ENCODE data around the gene MFSD6L.
"Not testable (repeated sequence)": the region's sequence is repeated elsewhere in the genome, so short reads cannot be mapped to it uniquely, and the experiment has no call there.

MFSD6L gene

DNA sequence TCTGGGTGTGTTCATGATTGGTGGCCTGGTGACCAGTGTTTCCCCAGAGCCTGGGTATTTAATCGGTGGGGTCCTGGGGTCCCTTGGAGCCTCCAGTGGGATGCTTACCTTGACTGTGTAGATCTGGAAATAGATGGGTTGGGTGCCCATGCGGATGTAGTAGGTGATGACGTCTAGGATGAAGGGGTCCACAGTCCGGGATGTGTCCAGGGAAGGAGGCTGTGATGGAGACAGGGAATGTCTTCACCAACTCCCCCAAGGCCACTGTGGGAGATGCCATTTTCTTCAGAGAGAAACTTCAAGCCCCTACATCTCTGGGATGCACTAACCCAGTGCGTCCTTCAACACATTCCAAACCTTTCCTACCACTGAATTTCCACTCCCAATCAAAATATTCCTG, 24.1 kb upstream of the MFSD6L start:
- no peak for DNase-seq

DNA sequence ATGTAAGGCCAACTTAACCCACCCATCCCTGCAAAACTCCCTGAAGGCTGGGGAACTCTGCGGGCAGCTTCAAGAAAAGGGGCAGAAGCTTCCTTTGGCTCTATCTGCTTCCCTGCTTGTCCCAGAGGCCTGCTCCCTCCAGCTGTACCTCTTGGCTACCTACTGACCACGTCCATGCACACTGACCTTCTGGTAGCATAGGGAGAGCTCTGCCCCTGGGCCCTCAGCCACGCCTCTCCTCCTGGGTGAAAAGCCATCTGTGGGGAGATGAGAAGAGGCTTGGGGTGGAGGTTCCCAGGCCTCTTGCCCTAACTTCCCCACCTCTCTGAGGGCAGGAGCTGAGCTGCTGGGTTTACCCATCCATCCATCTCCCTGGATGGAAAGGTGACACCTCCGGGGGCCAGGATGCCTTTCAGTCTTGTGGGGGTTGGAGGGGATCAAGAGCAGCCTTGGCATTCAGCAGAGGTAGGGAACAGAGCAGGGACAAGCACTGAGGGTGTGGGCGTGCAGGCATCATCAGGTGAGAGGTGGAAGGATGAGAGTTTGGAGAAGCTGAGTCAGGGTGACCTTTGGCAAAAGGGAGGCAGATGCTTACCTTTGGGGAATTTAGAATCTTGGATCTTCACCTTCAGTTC, 23.4 kb upstream of the MFSD6L start:
- DNase-seq: no peak

DNA sequence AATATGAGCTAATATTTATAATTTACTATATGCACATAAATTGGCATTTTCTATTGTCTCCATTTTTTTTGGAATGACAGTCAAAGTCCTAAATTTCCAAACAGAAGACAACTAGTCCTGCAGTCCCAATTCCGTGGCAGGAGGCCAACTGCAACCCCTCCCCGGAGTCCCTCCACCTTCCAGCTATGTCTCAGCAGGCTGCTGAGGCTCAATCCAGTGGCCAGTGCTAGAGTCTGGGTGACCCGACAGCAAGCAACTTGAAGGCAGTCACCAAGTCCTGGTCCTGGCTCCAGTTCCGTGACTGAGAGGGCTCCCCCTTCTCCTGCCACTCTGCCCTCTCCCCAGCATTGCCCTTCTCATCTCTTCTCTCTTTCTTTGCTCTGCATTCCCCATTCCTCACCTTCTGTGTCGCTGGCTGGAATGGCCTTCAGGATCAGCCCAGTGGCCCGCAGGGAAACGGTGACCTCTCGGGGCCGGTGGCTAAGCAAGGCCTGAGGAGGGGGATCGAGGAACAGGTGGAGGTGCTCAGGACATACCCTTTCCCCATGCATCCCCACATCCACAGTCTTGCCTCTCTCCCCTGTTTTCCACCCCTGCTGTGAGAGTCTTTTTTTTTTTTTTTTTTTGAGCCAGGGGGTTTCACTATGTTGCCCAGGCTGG, 22.4 kb upstream of the MFSD6L start:
- no peak for DNase-seq

DNA sequence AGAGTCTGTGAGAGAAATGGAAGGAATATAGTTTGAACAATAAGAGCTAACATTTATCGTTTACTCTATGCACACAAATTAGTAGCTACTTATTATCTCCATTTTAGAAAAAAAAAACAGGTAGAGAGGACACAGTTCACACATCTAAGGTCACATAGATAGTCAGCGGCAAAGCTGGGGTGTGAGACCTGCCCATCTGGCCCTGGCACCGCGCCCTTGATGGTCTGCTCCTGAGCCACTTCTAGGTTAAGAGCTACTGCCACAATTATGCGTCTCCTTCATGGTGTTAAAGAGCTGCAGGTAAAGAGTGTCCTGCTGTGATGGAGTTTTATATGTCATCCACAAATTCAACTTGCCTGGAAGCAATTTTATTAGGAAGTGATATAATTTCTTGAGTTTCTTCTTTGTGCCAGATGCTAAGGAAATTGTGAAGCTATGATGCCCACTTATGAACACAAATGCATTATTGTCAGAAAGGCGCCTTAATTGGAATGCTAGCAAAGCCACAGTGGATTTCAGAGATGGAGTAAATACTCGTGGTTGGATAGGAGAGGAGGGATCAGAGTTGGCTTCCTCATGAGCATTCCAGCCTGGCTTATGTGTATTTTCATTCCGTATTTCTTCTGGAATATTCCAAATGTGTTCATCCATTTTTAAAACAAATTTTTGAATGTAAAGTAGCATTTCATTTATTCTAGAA, 21.3 kb upstream of the MFSD6L start:
- DNase-seq: no peak

DNA sequence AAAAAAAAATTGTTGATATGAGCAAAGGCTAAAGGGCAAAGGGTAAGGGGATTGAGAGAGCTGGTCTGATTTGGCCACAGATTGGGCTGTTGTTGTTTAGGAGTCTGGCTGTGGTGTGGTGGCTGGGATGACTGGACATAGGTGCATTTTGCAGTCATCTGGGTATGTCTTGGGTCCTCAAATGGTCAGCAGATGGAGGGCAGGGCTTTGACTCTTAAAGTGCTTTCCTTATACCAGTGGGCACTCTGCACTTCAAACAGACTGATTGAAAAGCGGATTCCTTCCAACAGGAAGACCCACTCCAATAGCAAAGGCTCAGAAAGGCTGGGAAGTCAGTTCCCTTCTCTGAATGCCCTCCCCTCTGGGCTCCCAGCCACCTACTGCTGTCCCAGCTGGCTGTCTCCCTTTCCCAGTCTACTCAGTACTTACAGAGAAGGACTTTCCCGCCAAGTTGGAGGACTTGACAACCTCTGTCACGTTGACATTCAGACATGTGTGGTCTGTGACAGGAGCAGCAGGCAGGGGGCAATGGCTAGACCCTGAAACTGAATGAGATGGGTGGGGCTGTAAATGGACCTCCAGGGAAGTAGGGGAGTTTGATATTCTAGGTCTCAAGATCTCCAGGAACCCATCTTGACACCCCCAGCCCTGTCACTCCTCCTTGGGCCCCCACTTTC, 19.6 kb upstream of the MFSD6L start:
- no peak for DNase-seq

DNA sequence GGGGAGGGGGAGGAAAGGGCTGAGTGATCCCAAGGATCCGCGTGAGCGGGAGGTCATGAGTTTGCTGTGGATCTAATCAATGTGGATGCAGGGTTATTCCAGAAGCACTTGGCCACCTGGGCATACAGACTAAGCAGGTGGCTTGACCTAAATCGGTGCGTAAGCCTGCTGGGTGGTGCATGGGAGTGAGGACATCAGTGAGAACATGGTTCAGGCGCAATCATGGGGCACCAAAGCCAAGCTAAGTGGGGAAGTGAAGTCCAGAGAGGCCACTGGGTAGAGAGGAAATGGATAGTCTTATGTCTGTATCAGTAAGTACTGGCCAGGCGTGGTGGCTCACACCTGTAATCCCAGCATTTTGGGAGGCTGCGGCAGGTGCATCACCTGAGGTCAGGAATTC, 18.9 kb upstream of the MFSD6L start:
- DNase-seq: no peak

DNA sequence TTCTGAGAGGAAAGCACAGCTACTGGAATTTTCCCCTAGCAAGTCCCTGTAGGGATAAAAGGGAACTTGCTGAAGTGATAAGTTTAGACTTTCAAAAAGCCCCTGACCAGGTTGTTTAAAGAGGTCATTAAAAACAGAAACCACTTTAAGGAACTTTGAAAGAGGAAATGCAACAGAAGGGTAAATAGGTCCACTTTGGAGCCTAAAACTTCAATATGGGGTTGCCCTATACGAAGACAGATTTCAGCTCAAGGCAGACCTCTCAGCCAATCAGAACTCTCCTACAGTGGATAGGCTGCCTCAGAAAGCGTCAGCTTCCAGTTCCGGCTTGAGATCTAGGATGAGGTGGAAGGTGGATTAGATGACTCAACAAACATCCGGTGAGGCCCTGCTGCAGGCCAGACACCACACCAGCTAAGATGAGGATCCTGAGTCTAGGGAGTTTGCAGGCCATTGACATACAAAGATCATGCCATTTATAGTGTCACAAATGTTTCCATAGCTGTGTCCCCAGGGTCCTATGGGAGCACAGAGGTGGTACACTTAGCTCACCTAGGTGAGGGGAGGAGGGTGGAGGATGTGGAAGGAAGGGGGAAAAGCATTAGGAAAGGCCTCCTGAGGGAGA, 7.9 kb upstream of the MFSD6L start:
- no peak for DNase-seq

DNA sequence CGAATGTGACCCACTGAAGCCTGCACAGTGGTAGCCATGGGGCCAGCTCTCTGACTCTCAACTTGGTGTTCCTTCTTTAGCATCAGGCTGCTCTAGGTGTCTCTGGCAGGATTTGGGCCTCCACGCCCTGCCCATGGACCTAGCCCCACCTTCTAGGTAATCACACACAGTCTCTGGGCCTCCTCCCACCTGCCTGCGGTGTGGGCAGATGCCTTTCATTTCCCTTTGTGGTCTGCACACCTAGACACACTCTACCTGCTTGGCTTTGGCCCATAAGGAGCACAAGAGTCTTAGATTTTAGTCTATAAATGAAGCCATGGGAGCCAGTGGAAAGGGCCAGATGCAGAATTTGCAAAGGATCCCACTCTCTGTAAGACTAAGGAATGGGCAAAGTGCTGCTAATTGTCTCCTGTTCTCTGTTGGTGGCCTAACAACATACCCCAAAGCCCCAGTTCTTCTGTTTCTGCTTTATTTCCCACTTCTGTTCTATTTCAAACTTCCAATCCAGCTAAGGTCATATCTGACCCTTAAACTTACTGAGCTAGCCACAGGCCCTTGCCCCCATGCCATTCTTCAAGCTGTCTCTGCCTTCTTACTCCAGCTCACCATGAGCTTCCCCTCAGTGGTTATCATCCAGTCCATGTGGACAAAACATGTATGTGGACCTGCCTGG, 7.2 kb upstream of the MFSD6L start:
- no peak for DNase-seq

DNA sequence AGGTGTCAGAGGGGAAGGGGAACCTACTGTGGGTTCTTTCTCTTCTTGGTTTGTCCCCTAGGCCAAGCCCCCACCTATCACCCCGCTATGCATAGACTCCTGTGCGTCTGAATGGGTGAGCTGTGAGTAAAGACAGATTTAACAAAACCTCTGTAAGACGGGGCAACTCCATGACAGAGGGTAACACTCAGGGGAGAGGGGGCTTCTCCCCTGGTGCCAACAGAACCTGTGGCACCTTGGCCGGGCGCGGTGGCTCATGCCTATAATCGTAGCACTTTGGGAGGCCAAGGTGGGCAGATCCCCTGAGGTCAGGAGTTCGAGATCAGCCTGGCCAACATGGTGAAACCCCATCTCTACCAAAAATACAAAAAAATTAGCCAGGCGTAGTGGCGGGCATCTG, 6.2 kb upstream of the MFSD6L start:
- DNase-seq: not testable (repeated sequence)

DNA sequence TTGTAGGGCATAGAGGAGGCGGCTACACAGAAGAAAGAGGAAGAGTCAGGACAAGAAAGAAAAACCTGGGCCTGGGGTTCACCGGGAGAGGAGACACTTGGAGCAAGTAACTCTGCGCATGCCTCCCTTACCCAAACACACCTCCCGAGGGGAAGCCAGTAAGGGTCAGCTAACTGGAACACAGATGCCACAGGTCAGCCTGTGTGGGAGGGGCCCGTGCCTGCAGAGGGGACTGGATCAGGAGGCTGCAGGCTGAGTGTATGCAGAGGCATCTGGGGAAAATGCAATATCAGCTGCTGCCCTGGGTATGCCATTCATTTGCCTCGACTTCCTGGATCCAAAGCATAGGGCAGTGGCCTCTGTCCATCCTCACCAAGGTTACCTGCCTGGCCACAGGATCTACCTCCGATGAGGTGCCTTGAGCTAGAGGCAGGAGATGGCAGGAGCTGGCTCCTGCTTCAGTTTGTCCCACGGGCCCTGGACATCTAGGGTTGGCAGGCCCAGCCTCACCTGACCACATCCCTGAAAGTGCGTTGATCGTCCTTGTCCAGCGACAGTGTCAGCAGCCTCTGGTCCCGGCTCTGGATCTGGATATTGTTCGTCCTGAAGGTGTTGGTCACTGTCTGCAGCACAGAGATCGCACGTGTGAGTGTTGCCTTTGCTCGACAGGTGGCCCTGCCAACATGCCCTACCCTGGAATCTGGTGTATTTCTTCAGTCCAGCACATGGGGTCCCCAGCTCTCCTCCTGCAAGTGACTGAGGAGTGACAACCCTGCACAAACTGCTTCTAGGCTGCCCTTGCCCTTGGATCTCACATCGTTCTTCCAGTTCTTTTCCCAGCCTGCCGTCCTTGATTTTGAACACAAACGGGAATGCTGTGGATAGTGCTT, 4.6 kb upstream of the MFSD6L start:
- DNase-seq: no peak

DNA sequence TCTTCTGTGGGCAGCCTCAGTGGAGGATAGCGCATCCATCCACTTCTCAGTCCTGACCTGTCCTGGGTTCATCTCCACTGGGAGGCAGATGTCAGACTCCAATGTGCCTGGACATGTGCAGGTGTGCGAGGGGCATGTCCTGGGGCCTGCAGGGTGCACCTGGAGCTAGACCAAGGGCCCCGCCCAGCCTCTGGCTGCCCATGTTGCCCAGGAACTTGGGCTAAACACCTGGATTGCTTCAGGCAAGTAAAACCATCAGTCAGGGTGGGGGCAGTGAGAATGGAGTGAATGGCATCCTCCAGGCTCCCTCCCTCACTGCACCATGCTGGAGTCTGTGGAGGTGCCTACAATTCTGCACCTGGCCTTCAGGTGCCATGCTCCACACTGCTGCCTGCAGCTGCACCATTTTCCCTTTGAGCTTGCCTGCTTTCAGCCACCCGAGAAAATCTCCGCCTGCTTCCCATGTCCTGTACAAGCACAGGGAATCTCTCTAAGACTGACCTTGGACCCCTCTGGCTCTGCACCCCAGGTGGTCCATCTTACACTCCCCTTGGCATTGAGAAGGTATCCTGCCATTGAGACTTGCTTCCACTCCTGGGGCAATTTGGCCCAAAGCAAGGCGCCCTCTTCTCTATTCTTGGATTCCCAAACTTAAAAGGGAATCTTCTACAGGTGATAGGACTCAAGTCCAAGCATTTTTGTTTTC, 2.1 kb upstream of the MFSD6L start:
- DNase-seq: no peak

DNA sequence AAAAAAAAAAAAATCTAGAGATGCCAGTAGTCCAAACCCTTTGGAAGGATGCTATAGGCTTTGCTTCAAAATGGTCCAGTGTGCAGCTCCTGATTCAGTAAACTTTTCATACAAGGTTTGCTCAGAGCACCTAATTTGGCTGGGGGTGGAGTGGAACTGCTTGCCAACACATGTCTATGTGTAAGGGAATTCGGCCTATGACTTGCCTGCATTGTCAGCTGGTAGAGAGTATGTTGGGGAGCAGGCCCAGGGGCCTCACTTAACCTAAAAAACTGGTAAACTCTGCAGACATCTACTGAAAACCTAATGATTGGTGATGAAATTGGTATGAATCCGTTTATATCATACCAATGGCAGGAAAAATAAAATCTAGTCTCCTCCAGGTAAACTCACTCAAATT, 1.5 kb upstream of the MFSD6L start:
- no peak for DNase-seq

DNA sequence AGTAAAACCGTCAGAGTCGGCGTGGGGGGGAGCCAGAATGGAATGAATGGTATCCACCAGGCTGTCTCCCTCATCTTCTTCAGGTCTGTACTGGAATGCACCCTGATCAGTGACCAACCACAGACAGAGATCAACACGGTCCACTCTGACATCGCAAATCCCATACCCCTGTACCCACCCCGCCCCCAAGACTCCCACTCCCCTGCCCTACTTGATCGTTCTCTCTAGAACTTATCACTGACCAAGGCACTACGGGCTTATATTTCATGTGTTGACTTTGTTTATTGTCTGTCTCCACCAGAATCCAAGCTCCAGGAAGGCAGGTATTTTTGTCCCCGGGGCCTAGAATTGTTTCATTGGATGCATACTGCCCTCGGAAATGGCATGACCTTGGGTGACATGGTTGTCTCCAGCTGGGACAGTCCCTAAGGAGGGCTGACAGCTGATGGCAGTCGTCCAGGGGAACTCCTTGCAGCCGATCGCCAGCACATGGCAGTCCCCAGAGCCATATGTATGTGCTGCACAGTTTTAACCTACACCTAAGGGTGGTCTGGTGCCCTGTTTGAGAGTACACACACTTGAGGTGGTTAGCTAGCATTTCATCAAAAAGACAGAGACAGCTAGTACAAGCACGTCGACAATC, 526 bp upstream of the MFSD6L start:
- DNase-seq: no peak

DNA sequence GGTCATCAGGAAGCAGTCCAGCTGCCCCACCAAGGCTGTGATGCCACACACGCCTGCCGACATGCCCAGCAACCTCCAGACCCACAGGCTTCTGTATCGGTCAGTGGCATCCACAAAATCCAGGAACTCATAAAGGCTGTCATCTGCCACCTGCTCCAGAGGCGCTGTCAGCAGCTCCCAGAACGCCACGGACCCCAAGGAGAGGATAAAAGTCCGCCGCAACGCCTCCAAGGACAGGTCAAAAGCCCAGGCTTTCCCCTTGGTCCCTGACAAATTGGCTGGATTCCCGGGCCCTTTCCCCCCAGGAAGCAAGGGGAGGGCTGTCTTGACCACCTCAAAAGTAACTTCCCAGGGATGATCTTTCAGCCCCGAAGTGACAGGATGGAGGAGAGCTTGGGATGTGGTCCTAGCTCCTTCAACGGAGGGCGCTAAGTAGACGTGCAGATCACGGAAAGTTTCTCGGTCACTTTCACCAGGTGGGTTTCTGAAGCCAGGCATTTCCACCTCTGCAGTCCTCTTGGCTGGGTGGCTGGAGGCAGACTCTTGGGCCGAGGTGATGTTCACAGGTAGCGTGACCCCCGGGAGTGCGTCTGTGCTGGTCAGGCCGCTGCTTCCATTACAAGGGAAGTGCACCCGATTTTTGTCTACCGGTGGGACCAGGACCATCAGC, 854 bp downstream of the MFSD6L start:
- no peak for DNase-seq

DNA sequence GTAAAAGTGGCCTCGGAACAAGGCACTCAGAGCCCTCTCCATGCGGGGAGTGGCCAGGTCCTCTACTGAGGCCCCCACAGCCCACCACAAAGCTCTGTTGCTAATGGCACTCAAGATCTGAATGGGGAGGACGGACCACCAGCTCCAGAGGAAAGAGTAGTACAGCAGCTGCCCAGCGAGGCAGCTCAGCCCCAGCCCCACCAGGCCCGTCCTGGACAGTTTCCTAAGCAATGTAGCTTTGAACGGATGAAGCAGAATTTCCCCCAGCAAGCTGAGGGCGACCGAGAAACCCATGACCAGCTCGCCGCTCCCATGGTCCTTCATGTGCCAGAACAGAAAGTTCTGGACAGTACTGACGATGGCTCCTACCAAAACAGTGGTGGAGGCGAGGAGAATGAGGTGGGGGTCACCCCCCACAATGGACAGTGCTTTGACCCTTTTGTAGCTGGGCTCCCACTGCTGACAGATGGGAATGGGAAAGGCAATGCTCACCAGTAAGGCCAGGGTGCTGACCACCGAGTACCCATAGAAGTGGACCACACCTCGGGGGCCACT, 1.5 kb downstream of the MFSD6L start:
- no peak for DNase-seq

DNA sequence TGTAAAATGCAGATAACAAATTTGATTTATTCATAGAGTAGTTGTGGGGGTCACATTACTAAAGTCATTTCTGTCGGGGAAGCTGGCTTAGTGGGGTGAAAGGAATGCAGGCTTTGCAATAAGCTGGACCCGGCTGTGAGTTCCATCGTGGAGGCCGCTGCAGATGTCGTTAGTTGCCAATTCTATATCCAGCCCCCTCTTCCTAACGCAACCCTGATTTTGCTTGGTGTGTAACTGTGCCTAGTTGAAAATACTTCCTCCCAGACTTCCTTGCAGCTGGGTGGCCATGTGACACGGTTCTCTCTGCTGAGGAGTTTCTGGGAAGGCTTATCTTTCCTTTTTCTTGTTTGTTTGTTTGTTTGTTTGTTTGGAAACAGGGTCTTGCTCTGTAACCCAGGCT, 4.5 kb downstream of the MFSD6L start:
- DNase-seq: no peak

DNA sequence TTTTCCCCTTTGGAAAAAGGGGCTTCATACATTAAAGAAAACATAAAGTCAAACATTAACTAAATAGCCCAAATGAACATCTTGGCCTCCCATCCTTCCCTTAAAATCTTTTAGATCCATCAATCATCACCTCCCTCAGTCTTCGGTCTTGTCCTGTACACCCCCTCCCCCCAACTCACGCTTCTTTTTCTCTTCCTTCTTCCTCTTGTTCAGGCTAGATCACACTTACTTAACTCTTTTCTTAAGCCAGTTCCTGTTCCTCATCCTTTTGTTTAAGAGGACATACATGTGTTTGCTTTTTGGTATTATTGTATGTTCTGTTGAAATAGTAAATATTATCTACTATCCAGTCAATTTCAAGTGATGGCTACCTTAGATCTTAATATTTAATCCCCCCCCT, 5.5 kb downstream of the MFSD6L start:
- peak in 1 of 2 experiments; percentile 7 for DNase-seq

DNA sequence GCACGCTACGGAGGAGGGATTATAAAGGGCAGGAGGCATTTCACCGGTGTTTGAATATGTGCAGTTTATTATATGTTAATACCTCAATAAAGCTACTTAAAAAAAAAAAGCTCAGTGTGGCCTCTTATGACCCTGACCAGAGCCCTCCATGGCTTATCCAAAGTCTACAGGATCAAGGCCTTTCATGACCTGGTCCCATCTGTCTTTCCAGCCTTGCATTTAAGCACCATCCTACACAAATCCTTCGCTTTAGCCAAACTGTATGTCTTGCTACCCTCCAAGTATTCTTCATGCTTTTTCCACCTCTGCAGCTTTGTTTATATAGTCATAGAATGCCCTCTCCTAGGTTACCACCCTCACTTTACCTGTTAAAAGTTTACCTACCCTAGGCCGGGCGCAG, 6.5 kb downstream of the MFSD6L start:
- no peak for DNase-seq

DNA sequence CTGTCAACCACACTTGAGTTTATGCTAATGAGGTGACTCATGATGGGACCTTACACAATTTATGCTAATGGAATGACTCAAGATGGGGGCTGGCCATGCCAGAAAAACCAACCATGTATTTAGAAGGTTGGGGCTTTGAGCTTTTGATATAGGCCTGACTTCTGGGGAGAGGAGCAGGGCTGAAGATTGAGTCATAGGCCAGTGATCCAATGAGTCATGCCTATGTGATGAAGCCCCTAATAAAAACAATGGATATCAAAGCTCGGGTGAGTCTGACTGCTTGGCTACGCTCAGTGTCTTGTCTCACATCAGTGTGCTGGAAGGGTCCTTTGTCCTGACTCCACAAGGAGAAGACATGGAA, 7.3 kb downstream of the MFSD6L start:
- DNase-seq: no peak
